Activated B cell treated with CpG ODN at 0.5 μM for 24 hours (primary cell): Measurements from ENCODE around the gene PTPRD. TPM values are rescaled to one million over a fixed set of nuclear protein-coding genes. Genes with fewer than 3 reads are reported as not detected.

Experiments
- ATAC-seq: fragments of 200-7000 bp; cut with Tn5 transposase; one replicate; pipeline ENCODE4 v1.10.0; 2021; ENCODE audit warnings: low read depth, mild to moderate bottlenecking, moderate library complexity
- CTCF ChIA-PET: fragments of 350-600 bp; sonication (Branson Sonifier 250); formaldehyde crosslinking; loops from one replicate; lab custom pipeline; 2021; ENCODE audit warnings: antibody characterized with exemption; lab: Charles Lee
- POLR2A ChIA-PET: fragments of 350-600 bp; sonication (Branson Sonifier 250); formaldehyde crosslinking; loops from one replicate; lab custom pipeline; 2021; ENCODE audit warnings: antibody characterized with exemption; lab: Charles Lee
- DNase-seq: peaks from one replicate; pipeline ENCODE4 v3.0.0; 2022
- H3K27ac Mint-ChIP-seq: one replicate; pipeline ENCODE4 v1.8.0; 2020; ENCODE audit warnings: mixed read lengths
- H3K27me3 Mint-ChIP-seq: one replicate; pipeline ENCODE4 v1.8.0; 2021; ENCODE audit warnings: mixed read lengths
- H3K36me3 Mint-ChIP-seq: one replicate; pipeline ENCODE4 v1.8.0; 2021; ENCODE audit warnings: low read depth, mixed read lengths
- H3K4me1 Mint-ChIP-seq: one replicate; pipeline ENCODE4 v1.8.0; 2021; ENCODE audit warnings: mixed read lengths
- H3K4me3 Mint-ChIP-seq: one replicate; pipeline ENCODE4 v1.8.0; 2020; ENCODE audit warnings: mild to moderate bottlenecking, mixed read lengths
- H3K9me3 Mint-ChIP-seq: one replicate; pipeline ENCODE4 v1.8.0; 2020; ENCODE audit warnings: mixed read lengths
- CTCF ChIP-seq: fragments of 200-600 bp; IDR thresholded peaks from one replicate; pipeline ENCODE4 v1.8.0; 2022; ENCODE audit warnings: antibody characterized with exemption, mild to moderate bottlenecking
- intact Hi-C: fragments of 100-400 bp; cut with micrococcal nuclease; formaldehyde crosslinking; loops from one replicate; pipeline ENCODE4 v1.15.1; 2024
- total RNA-seq: library from RNA; stranded (reverse); gene quantifications from 2 replicates; pipeline ENCODE4 v1.2.3, GENCODE V29; 2022

The PTPRD gene
- total RNA-seq, 1 donor from 2014 or later, result 0.04 TPM

- DNase-seq, result no peak
- H3K27me3 Mint-ChIP-seq, result no peaks in the 10 kb centered on the region
- no peak overlapping the region for H3K4me3 Mint-ChIP-seq
- intact Hi-C loops, result no loop called here
- no peaks in the 10 kb centered on the region for H3K9me3 Mint-ChIP-seq
- peaks cover 9% of the 10 kb centered on the region for H3K4me1 Mint-ChIP-seq
- CTCF ChIA-PET, result interaction anchor here (0.6 kb wide), 1 partner anchor 197 kb away, joined by 3 read pairs; no protein-coding TSS in a partner anchor
- POLR2A ChIA-PET, result no interaction called here
- TF ChIP-seq CTCF, result no peak
- H3K36me3 Mint-ChIP-seq, result no peaks in the 10 kb centered on the region
- ATAC-seq, result no peak
- no peak overlapping the region for H3K27ac Mint-ChIP-seq
Measured at GRCh38 chr9:8484597-8485191, 2128.1 kb downstream of the PTPRD start.

GRCh38 chr9:8477450-8477849 is 2135.4 kb downstream of the PTPRD start:
- ATAC-seq, result no peak
- CTCF ChIA-PET, result no interaction called here
- no peak overlapping the region for H3K4me3 Mint-ChIP-seq
- H3K9me3 Mint-ChIP-seq, result no peaks in the 10 kb centered on the region
- POLR2A ChIA-PET, result no interaction called here
- DNase-seq, result no peak
- H3K36me3 Mint-ChIP-seq, result no peaks in the 10 kb centered on the region
- no peak overlapping the region for H3K27ac Mint-ChIP-seq
- intact Hi-C loops, result no loop called here
- no peak for TF ChIP-seq CTCF
- H3K27me3 Mint-ChIP-seq, result no peaks in the 10 kb centered on the region
- H3K4me1 Mint-ChIP-seq, result no peaks in the 10 kb centered on the region

- no peak for TF ChIP-seq CTCF
- H3K27me3 Mint-ChIP-seq, result no peaks in the 10 kb centered on the region
- CTCF ChIA-PET, result no interaction called here
- intact Hi-C loops, result no loop called here
- H3K27ac Mint-ChIP-seq, result no peak overlapping the region
- H3K4me3 Mint-ChIP-seq, result no peak overlapping the region
- DNase-seq (no peak), ATAC-seq (no peak)
- no peaks in the 10 kb centered on the region for H3K9me3 Mint-ChIP-seq
- no peaks in the 10 kb centered on the region for H3K4me1 Mint-ChIP-seq
- no peaks in the 10 kb centered on the region for H3K36me3 Mint-ChIP-seq
- POLR2A ChIA-PET, result no interaction called here
Measured at GRCh38 chr9:8474937-8475336, 2137.9 kb downstream of the PTPRD start.

GRCh38 chr9:8473244-8474020 is 2139.4 kb downstream of the PTPRD start:
- no peak for TF ChIP-seq CTCF

GRCh38 chr9:8468045-8468637 is 2144.7 kb downstream of the PTPRD start:
- H3K27ac Mint-ChIP-seq, result no peak overlapping the region
- no peaks in the 10 kb centered on the region for H3K27me3 Mint-ChIP-seq
- intact Hi-C loops, result no loop called here
- no peak for TF ChIP-seq CTCF
- H3K4me3 Mint-ChIP-seq, result no peak overlapping the region
- no peaks in the 10 kb centered on the region for H3K9me3 Mint-ChIP-seq
- no peak for DNase-seq
- ChIA-PET CTCF (no interaction called here), POLR2A (no interaction called here)
- no peaks in the 10 kb centered on the region for H3K36me3 Mint-ChIP-seq
- no peak for ATAC-seq
- no peaks in the 10 kb centered on the region for H3K4me1 Mint-ChIP-seq

More at GRCh38 chr9:8473244-8474020, 2139.4 kb downstream of the PTPRD start:
- Mint-ChIP-seq H3K27me3 (no peaks in the 10 kb centered on the region), H3K4me3 (no peak overlapping the region), H3K9me3 (no peaks in the 10 kb centered on the region), H3K36me3 (no peaks in the 10 kb centered on the region), H3K27ac (no peak overlapping the region), H3K4me1 (no peaks in the 10 kb centered on the region)
- DNase-seq (no peak), ATAC-seq (no peak)
- ChIA-PET POLR2A (no interaction called here), CTCF (interaction anchor here (1.1 kb wide), 1 partner anchor 9 kb away, joined by 3 read pairs; no protein-coding TSS in a partner anchor)
- intact Hi-C loops, result no loop called here
